DMS153 (cell line): ENCODE data around the gene ARRB1.
A peak's percentile ranks its signal among the peaks of the same experiment; 100 is the strongest.
"Not testable (repeated sequence)": the region's sequence is repeated elsewhere in the genome, so short reads cannot be mapped to it uniquely, and the experiment has no call there.

Experiments
- DNase-seq: peaks from one replicate; lab custom pipeline; 2025; lab: John Stamatoyannopoulos, UW

ARRB1 gene

DNA sequence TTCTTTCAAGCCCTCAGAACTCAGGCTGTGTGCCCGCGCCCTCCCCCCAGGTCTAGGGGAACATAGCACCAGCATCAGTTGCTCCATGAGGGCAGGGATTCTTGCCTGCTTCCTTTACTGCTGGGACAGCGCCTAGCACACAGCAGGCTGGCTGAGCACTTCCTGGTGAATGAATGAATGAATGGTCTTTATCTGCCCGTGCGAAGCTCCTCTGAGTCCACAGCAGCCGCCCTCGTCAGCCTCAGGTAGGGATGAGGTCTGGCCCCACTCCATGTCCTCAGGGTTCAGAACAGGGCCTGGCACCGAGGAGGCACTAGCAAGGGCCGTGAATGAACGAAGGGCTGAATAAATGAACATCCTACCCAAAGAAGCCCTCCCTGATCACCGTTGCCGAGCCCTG is 27.3 kb downstream of the ARRB1 start:
- DNase-seq, result no peak

DNA sequence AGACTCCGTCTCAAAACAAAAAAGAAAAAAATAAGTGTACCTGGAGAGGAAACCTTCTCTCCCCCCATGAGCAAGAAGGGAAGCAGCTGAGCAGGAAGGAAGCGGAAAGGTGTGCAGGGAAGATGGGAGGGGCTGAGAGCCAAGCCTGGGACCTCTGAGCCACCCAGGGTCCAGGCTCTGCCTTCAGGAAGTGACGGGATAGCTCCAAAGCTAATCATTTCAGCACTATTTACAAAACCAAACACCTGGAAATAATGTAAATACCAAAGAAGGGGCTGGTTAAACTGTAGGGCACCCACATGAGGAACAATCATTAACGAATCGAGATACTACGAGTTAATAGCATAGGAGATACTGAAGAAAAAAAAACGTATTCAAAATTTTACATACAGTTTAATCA is 27.9 kb downstream of the ARRB1 start:
- peak; percentile 56 for DNase-seq

GRCh38 chr11:75320643-75321042 is 30.8 kb downstream of the ARRB1 start:
- no peak for DNase-seq

- DNase-seq, result no peak
Measured at GRCh38 chr11:75320046-75320618, 31.3 kb downstream of the ARRB1 start.

- DNase-seq, result no peak
Measured at GRCh38 chr11:75319035-75319877, 32.2 kb downstream of the ARRB1 start.

DNA sequence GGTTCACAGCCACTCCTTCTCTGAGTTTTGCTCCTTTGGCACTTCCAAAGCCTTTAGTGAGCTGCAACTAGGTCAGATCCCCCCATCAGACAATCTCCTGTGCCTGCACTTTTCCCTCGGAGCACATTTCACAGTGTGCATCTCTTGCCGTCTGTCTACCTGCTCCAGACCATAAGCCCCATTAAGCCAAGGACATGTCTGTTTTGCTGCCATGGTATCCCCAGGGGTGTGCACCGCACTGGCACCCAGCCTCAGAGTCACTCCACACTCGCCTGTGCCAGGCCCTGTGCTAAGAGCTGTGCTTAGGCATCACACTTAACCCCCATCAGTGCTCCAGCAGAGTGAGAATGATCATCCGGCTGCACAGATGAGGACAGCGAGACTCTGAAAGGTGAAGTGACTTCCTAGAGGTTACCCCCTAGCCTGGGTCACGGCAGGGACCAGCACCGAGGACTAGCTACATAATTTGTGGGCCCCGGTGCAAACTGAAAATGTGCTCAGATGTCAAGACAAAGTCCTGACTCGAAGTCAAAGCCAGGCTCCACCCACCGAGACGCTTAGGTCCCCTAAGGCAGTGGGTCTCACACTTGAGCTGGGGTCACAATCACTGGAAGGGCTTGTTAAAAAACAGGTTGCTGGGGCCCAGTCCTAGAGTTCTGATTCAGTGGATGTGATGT is 33.9 kb downstream of the ARRB1 start:
- DNase-seq, result no peak

DNA sequence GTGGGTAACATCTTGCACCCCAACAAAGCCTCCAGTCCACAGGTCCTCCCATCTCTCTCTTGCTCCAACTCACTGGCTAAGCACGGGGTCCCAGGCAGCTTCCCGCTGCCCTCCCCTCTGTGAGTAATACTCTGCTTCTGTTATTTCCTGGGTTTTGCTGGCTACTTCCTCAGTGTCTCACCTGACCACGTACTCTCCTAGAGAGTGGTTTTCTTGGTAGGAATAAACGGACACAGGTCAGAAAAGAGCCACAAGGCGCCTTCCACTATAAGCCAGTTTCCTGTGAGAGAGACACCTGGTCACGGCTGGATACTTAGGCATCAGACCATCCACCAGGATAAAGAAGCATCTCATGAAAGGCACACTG is 36.0 kb downstream of the ARRB1 start:
- no peak for DNase-seq

DNA sequence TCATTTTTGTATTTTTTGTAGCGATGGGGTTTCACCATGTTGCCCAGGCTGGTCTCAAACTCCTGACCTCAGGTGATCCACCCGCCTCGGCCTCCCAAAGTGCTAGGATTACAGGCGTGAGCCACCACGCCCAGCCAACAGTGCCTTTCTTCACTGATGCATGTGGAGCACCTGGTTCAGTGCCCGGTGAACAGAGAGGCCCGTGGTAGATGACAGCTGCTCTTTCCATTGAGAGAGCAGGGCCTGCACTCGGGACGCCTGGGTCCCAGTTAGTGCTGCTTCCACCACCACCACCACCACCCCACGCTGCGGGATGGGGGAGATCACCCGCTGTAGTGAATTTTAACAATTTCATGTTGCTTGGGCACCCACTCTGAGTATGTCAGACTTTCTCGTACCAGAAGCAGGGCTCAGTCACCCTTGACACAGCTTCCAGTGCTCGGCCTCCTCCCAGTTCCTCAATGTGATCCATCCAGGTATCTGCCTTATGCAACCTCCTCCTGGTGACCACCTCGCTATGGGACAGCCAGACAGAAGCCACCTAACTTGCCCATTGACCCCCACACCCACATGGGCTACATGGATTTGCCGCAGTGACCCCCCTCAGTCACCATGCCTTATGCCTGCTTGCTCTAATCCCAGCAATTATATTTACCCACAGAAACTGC is 36.6 kb downstream of the ARRB1 start:
- no peak for DNase-seq

DNA sequence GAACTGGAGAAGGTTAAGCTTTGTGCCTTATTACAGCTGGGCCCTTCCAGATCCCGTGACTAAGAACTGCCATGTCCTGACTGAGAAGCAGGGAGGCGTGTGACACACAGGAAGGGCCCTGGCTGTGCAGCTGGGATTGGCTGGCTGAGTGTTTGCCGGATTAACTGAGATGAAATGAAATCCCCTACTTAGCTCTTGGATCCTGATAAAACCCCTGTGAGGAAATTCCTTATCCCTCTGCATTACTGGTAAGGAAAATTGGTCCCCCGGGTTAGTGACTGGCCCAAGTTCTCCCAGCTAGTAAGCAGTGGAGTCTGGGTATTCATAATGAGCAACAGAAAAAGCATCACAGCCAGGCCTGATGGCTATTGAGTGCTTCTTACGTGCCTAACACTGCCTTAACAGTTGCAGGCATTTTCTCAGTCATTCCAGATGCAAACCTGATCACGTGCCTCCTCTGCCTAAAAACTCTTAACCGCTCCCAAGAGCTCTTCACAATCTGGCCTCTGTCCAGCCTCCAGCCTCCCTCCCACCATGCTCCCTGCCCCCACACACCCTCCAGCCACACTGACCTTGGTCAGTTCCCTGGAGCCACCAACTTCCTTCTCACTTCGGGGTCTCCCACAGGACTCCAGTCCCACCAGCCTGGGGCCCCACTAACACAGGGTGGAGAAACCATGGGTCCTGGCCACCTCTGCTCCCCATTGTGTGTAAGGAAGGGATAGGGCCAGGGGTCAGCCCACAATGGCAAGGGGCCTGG is 37.8 kb downstream of the ARRB1 start:
- no peak for DNase-seq

DNA sequence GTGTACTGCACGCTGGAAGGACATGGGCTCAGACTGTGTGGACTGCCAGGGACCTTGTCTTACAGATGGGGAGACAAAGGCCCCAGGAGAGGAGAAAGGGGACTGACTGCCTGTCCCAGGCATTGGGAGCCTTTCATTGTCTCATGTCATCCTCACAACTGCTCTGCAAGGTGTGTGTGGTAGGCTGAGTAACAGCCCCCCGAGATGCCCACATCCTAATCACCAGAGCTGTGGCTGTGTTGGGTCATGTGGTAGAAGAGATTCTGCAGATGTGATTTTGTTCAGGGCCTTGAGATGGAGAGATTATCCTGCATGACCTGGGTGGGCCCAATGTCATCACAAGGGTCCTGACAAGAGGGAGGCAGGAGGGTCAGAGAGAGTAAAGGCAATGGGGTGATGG is 39.1 kb downstream of the ARRB1 start:
- DNase-seq, result no peak

DNA sequence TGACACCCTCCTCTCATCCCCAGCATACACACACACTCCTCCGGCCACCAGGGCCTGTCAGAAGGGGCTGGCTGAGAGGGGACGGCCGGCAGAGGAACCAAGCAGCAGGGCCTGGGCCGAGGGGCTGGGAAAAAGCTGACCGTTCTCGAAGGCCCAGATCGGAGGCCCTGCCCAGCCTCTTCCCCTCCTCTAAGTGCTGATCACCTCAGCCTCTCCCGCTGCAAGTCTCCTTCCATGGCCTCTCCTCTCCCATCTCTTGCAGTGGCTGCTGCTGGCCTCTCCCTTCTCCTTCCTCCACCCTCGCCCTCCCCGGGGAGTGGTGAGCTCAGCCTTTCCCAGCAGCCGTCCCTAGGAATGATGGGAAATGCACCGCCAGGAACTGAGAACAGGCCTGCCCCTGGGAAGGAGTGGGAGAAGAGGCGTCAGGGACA is 39.6 kb downstream of the ARRB1 start:
- no peak for DNase-seq

DNA sequence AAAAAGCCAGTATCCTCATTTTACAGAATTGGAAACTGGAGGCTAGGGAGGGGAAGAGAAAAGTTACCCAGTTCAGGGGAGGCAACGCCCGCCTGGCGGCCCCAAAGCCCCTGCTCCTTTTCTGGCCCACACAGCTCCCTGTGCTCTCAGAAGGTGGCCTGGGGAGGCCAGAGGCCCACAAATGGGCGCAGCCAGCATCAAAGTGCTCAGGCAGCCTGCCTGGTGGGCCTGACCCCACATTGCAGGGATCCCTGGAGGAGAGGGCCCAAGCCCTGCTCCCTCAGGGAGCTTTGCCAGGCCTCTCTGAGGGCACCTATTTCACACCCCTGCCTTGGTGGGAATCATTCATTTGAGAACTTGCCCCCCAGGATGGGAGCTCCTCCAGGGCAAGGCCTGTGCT is 42.5 kb downstream of the ARRB1 start:
- no peak for DNase-seq

- DNase-seq, result no peak
Measured at GRCh38 chr11:75308116-75308515, 43.3 kb downstream of the ARRB1 start.

DNA sequence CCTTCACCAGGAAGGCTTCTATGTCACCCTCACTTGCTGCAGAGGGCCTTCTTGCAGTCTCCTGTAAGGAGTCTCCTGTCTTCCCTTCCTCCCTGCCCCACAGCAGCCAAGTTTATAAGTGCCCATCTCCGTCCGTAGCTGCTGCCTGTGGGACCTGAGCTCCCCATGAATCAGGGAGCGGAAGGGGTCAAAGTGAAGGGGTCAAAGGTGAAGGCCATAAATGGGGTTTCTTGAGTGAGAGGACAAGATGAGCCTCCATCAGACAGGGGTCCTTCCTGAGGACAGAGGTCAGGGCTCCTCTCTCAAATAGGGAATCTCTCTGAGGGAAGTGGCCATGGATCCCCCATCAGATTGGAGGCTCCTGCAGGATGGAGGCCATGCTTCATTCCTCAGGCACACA is 44.4 kb downstream of the ARRB1 start:
- no peak for DNase-seq

DNA sequence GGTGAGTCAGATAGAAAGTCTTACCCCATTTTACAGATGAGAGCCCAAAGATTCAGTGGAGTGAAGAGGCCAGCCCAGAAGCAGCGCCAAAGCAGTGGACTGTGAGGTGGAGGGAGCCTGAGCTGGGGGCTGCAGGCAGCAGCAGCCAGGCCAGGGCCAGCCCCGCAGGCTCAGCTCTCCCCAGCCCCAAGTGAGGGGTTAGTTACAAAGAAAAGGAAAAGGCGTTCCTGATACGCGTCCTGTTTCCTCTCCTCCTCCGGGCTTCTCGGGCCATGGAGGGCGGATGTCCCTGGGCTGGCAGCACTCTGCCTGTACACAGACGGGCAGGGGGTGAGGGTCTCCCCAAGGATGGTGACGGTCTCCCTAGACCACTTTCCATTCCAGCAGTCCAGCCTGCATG is 44.9 kb downstream of the ARRB1 start:
- DNase-seq, result no peak

- no peak for DNase-seq
Measured at GRCh38 chr11:75305993-75306392, 45.5 kb downstream of the ARRB1 start.

GRCh38 chr11:75305452-75305851 is 46.0 kb downstream of the ARRB1 start:
- DNase-seq, result no peak

GRCh38 chr11:75304941-75305340 is 46.5 kb downstream of the ARRB1 start:
- DNase-seq, result not testable (repeated sequence)

DNA sequence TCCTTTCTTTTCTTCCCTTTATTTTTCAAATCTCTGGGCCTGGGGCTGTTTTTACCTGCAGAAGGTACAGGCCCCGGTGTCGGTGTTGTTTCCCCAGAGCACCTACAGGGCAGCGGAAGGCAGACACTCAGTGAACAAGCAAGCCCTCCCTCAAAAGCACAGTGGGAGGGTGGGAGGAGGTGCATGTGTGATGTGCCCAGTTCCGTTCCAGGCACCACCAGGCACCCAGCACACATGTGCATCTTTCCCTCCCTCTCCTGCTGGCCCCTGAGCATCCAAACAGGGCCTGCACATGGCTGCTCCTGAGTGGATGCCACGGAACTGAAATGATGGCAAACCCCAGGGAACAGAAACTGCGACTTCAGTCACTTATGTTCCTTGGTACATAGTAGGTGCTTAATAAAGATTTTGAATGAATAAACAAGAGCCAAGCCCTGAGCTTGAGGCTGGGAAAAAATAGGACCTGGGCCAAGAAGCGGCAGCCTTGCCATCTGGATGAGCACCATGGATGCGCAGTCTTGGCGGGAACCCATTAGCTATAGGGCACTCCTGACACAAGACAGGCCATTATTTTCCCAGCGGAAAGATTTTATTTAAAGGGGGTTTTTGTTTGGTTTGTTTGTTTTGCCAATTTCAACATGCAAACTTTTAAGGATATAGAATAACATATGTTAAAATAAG is 47.8 kb downstream of the ARRB1 start:
- peak; percentile 46 for DNase-seq

- DNase-seq, result no peak
Measured at GRCh38 chr11:75302371-75302770, 49.1 kb downstream of the ARRB1 start.

DNA sequence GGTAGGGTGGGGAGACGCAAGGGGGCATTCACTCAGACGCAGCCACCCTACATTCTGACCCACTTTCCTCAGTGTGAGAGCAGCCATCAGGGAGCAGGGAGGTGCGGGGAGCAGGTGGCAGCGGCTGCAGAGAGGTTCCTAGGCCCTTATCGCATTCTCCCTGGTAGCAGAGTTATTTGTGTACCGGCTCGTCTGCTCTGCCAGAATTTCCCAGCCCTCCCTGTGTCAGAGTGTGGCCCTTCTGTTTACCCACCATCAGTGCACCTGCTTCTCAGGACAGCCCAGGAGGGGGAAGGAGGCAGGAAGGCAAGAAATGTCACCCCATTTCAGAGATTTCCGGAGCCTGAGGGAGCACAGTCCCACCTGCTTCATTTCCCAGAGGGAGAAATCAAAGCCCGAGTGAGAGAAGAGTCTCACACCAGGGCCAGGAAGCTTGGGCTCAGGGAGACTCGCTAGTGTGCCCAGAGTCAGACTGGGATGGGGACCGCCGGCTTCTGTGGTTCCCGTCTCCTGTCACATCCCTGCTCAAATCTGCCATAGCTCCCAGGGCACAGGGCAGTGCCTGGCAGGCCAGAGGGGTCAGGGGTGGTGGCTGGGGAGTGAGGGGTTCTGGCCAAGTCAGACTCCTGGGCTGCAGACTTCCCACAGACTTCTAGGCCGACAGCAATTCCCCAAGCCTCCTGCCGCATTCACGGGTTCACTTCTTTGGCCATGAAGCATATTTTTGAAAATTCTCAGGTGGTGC is 49.7 kb downstream of the ARRB1 start:
- peak; percentile 12 for DNase-seq
